BLaER1 treated with 17β-estradiol and CSF1 and Interleukin-3, amounts not matched to agents 10 nM and 100 nM (cell line): Measurements from ENCODE around the gene GKN1.

Source experiments
- H3K27ac ChIP-seq, 11 experiments: shearing (Covaris generic); formaldehyde crosslinking; 2 replicates each; pipeline ENCODE4 v1.8.1; 2022
- H3K27me3 ChIP-seq, 11 experiments: shearing (Covaris generic); formaldehyde crosslinking; 2 replicates each; pipeline ENCODE4 v1.8.1; 2022
- H3K36me3 ChIP-seq, 11 experiments: shearing (Covaris generic); formaldehyde crosslinking; 2 replicates each; pipeline ENCODE4 v1.8.1; 2022
- H3K4me1 ChIP-seq, 10 experiments: shearing (Covaris generic); formaldehyde crosslinking; 2 replicates each; pipeline ENCODE4 v1.8.1; 2022
- H3K4me2 ChIP-seq, 11 experiments: shearing (Covaris generic); formaldehyde crosslinking; 2 replicates each; pipeline ENCODE4 v1.8.1; 2022
- H3K4me3 ChIP-seq, 10 experiments: shearing (Covaris generic); formaldehyde crosslinking; 2 replicates each; pipeline ENCODE4 v1.8.1; 2022
- H3K9ac ChIP-seq, 11 experiments: shearing (Covaris generic); formaldehyde crosslinking; 2 replicates each; pipeline ENCODE4 v1.8.1; 2022
- H3K9me3 ChIP-seq, 11 experiments: shearing (Covaris generic); formaldehyde crosslinking; replicated peaks in 1 of 11; 2 replicates each; pipeline ENCODE4 v1.8.1; 2022
- H4K20me1 ChIP-seq, 11 experiments: shearing (Covaris generic); formaldehyde crosslinking; 2 replicates each; pipeline ENCODE4 v1.8.1; 2022
- Cebpa-rat ChIP-seq, 11 experiments: shearing (Covaris generic); IDR thresholded peaks; 2 replicates each; pipeline ENCODE4 v1.8.1; 2022

Gene GKN1

DNA sequence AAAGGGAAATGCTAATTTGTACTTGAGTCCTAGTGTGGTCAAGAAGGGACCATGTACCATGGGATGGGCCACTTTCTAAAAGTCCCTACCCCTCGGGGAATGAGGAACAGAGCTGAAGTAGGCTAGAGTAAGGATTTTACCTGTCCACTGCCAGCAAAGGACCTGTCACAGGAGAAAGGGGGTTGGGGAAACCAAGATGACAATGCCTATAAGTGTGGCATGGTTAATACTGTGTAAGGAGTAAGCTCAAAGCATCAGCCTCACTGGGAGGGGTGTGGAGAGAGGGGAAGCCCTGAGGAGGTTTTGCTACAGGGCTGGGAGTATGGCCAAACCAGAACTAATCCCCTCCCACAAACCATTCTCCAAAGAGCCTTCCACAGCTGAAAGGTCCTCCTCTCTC lies 37.5 kb upstream of the GKN1 start:
- H3K9me3 ChIP-seq = peaks cover 0 to 9% (median 0%) of the 10 kb centered on the region in 11 experiments; a peak in 4 of 22 replicates
- no peaks in the 10 kb centered on the region for H4K20me1 ChIP-seq
- H3K4me1 ChIP-seq = peaks cover 0 to 8% (median 0%) of the 10 kb centered on the region in 10 experiments; a peak in 3 of 20 replicates
- H3K4me3 ChIP-seq = no peak overlapping the region
- H3K9ac ChIP-seq = no peak overlapping the region
- no peak overlapping the region for H3K4me2 ChIP-seq
- H3K27me3 ChIP-seq = no peaks in the 10 kb centered on the region
- TF ChIP-seq Cebpa-rat (IDR thresholded peaks at IDR 0.05) = no peak
- no peak overlapping the region for H3K27ac ChIP-seq
- no peaks in the 10 kb centered on the region for H3K36me3 ChIP-seq

DNA sequence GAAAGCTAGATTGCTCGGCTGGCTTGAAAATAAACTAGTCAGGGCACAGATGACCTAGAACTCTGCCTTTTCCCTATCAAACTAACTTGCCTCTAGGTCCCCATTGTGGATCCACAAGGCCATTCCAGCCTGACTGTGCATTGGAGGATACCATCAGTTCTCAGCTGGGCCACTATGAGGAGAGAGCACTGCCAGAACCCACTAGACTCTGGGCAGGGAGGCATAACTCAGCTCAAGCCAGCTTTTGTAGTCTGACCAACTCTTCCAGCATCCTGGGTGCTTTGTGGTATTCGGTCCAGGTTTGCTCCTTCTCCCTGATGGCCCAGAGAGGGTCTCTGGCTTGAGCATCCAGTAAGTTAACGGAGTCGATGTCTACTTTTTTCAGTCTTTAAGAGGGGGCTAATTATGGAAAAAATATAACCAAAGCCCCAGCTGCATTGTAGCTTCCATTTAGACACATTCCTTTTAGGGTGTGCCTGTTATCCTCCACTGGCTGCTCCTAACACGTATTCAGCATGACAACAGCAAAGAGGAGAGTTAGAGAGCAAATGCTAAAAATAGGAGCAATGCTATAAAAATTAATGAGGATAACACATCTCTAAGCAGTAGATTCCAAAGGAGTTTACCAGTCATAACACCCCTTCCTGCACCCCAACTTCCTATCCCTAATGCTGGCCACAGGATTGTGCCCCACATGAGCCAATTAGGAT lies 36.9 kb upstream of the GKN1 start:
- no peaks in the 10 kb centered on the region for H4K20me1 ChIP-seq
- no peak overlapping the region for H3K4me3 ChIP-seq
- H3K9me3 ChIP-seq = peaks cover 0 to 9% (median 0%) of the 10 kb centered on the region in 11 experiments; a peak in 4 of 22 replicates
- no peaks in the 10 kb centered on the region for H3K36me3 ChIP-seq
- no peaks in the 10 kb centered on the region for H3K27me3 ChIP-seq
- H3K27ac ChIP-seq = no peak overlapping the region
- H3K4me1 ChIP-seq = peaks cover 0 to 8% (median 0%) of the 10 kb centered on the region in 10 experiments; a peak in 3 of 20 replicates
- no peak for TF ChIP-seq Cebpa-rat (IDR thresholded peaks at IDR 0.05)
- H3K9ac ChIP-seq = no peak overlapping the region
- H3K4me2 ChIP-seq = no peak overlapping the region

DNA sequence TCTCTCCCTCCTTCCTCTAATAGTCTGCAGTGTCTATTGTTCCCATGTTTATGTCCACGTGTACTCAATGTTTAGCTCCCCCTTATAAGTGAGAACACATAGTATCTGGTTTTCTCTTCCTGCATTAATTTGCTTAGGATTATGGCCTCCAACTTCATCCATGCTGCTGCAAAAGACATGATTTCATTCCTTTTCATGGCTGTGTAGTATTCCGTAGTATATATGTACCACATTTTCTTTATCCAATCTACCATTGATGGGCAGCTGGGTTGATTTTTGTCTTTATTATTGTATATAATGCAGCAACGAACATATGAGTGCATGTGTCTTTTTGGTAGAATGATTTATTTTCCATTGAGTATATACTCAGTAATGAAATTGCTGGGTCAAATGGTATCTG lies 35.5 kb upstream of the GKN1 start:
- no peaks in the 10 kb centered on the region for H3K36me3 ChIP-seq
- H4K20me1 ChIP-seq = no peaks in the 10 kb centered on the region
- H3K9ac ChIP-seq = no peak overlapping the region
- H3K4me3 ChIP-seq = no peak overlapping the region
- H3K27ac ChIP-seq = no peak overlapping the region
- no peaks in the 10 kb centered on the region for H3K27me3 ChIP-seq
- H3K4me1 ChIP-seq = peaks cover 0 to 8% (median 4%) of the 10 kb centered on the region in 10 experiments; a peak in 6 of 20 replicates
- H3K4me2 ChIP-seq = no peak overlapping the region
- TF ChIP-seq Cebpa-rat (IDR thresholded peaks at IDR 0.05) = no peak
- peaks cover 0 to 9% (median 0%) of the 10 kb centered on the region in 11 experiments; a peak in 4 of 22 replicates for H3K9me3 ChIP-seq

DNA sequence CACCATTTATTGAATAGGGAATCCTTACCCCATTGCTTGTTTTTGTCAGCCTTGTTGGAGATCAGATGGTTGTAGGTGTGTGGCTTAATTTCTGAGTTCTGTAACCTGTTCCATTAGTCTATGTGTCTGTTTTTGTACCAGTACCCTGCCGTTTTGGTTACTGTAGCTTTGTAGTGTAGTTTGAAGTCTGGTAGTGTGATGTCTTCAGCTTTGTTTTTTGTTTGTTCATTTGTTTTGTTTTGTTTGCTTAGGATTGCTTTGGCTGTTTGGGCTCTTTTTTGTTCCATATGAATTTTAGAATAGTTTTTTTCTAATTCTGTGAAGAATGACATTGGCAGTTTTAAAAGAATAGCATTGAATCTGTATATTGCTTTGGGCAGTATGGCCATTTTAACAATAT lies 34.5 kb upstream of the GKN1 start:
- Histone ChIP-seq H3K36me3 (no peaks in the 10 kb centered on the region), H3K4me2 (no peak overlapping the region), H3K9me3 (peaks cover 0 to 9% (median 0%) of the 10 kb centered on the region in 11 experiments; a peak in 4 of 22 replicates), H4K20me1 (no peaks in the 10 kb centered on the region), H3K4me1 (peaks cover 0 to 8% (median 4%) of the 10 kb centered on the region in 10 experiments; a peak in 6 of 20 replicates), H3K9ac (no peak overlapping the region), H3K27me3 (no peaks in the 10 kb centered on the region), H3K4me3 (no peak overlapping the region), H3K27ac (no peak overlapping the region)
- TF ChIP-seq Cebpa-rat (IDR thresholded peaks at IDR 0.05) = no peak

DNA sequence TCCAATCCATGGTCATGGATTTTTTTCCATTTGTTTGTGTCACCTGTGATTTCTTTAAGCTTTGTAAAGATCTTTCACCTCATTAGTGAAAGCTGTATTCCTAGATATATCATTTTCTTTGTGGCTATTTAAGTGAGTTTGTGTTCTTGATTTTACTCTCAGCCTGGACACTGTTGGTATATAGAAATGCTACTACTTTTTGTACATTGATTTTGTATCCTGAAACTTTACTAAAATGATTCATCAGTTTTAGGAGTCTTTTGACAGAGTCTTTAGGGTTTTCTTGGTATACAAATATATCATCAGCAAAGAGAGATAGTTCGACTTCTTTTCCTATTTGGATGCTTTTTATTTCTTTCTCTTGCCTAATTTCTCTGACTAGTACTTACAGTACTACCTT lies 34.1 kb upstream of the GKN1 start:
- Histone ChIP-seq H4K20me1 (no peaks in the 10 kb centered on the region), H3K36me3 (no peaks in the 10 kb centered on the region), H3K27me3 (no peaks in the 10 kb centered on the region), H3K9ac (no peak overlapping the region), H3K27ac (no peak overlapping the region), H3K4me3 (no peak overlapping the region), H3K9me3 (peaks cover 0 to 12% (median 0%) of the 10 kb centered on the region in 11 experiments; a peak in 5 of 22 replicates), H3K4me1 (peaks cover 0 to 8% (median 4%) of the 10 kb centered on the region in 10 experiments; a peak in 6 of 20 replicates), H3K4me2 (no peak overlapping the region)
- no peak for TF ChIP-seq Cebpa-rat (IDR thresholded peaks at IDR 0.05)

DNA sequence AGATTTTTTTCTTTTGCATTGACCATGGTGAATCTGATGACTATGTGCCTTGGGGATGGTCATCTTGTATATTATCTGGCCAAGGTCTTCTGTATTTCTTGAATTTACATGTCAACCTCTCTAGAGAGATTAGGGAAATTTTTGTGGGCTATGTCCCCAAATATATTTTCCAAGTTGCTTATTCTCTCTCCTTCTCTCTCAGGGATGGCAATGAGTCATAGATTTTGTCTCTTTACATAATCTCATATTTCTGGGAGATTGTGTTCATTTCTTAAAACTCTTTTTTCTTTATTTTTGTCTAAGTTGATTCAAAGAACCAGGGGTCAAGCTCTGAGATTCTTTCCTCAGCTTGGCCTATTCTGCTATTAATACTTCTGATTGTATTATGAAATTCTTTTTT lies 31.6 kb upstream of the GKN1 start:
- no peak for TF ChIP-seq Cebpa-rat (IDR thresholded peaks at IDR 0.05)
- H4K20me1 ChIP-seq = no peaks in the 10 kb centered on the region
- H3K4me2 ChIP-seq = no peak overlapping the region
- no peak overlapping the region for H3K4me3 ChIP-seq
- peaks cover 0 to 16% (median 0%) of the 10 kb centered on the region in 11 experiments; a peak in 5 of 22 replicates for H3K9me3 ChIP-seq
- H3K27ac ChIP-seq = no peak overlapping the region
- H3K4me1 ChIP-seq = peaks cover 0 to 6% (median 4%) of the 10 kb centered on the region in 10 experiments; a peak in 7 of 20 replicates
- no peaks in the 10 kb centered on the region for H3K27me3 ChIP-seq
- H3K36me3 ChIP-seq = no peaks in the 10 kb centered on the region
- no peak overlapping the region for H3K9ac ChIP-seq

DNA sequence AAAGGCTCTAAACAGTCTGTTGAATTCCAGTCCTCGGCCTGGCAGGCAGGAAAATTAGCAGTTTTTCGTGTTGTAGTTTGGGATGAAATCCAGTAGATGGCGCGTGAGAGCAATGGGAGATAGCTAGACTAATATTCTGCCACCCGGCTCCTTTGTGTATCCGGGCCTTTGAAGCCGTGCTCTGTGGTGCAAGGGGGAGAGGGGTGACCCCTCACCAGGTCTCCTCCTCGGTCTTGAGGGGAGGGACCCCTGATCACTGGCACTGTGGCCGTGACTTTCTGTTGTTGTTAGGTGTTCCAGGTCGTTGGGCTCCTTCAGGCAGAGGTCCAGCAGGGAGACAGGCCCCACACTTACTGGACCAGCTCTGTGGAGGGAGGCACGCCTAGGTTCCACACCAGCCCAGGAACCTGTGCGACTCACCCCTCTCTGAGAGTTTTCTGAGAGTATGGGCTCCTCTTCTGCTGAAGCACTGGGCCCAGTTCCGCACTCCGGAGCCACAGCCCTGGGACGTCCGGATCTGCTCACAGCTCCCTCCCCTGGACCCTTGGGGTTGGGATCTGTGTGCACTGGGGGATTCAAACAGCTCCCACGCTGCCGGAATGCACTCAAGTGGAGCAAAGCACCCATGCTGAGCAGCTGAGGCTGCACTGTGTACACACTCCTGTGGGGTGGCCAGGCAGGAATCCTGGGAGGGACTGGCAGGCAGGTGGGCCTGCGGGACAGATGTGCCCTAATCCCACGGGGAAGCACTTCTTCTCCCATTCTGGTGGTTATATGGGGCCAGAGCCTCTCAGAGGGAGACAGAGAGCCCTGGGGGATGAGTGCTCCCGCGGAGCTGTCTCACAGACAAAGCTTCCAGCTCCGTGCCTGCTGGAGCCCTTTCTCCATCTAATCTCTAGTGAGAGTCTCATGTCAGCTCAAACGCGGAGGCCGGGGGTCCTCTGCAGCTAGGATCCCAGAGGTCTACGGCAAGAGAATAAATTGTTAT lies 30.6 kb upstream of the GKN1 start:
- H3K9ac ChIP-seq = no peak overlapping the region; a peak in 1 of 22 replicates
- no peaks in the 10 kb centered on the region for H4K20me1 ChIP-seq
- no peaks in the 10 kb centered on the region for H3K27me3 ChIP-seq
- peaks cover 0 to 16% (median 0%) of the 10 kb centered on the region in 11 experiments; a peak in 5 of 22 replicates for H3K9me3 ChIP-seq
- no peak overlapping the region for H3K27ac ChIP-seq
- TF ChIP-seq Cebpa-rat (IDR thresholded peaks at IDR 0.05) = no peak
- H3K4me2 ChIP-seq = peak overlapping the region in 3 of 11 experiments; percentile 6 to 34 (median 25); a peak in 1 of 22 replicates
- H3K36me3 ChIP-seq = no peaks in the 10 kb centered on the region
- H3K4me1 ChIP-seq = peaks cover 0 to 14% (median 5%) of the 10 kb centered on the region in 10 experiments; a peak in 10 of 20 replicates
- H3K4me3 ChIP-seq = no peak overlapping the region

DNA sequence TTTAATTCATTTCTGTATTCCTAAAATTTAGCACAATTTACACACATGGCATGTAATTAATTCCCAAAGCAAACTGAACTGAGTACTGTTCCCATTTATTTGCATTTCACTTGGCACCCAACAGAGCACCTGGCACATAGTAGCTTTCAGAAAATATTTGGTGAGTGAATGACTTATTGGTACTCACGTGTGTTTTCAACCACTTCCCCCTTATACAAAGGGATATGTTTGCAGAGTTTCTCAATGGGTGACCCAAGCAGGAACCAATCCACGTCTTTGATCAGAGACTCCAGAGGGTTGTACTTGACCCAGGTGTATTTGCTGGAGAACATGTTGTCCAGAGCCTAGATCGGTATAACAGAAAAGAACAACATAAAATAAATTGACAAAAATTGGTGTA lies 28.3 kb upstream of the GKN1 start:
- no peak overlapping the region for H3K9ac ChIP-seq
- TF ChIP-seq Cebpa-rat (IDR thresholded peaks at IDR 0.05) = no peak
- H3K27me3 ChIP-seq = no peaks in the 10 kb centered on the region
- H3K36me3 ChIP-seq = no peaks in the 10 kb centered on the region
- peaks cover 0 to 35% (median 5%) of the 10 kb centered on the region in 10 experiments; a peak in 10 of 20 replicates for H3K4me1 ChIP-seq
- no peak overlapping the region for H3K4me2 ChIP-seq
- no peak overlapping the region for H3K27ac ChIP-seq
- H3K4me3 ChIP-seq = no peak overlapping the region
- no peaks in the 10 kb centered on the region for H4K20me1 ChIP-seq
- H3K9me3 ChIP-seq = peaks cover 0 to 9% (median 0%) of the 10 kb centered on the region in 11 experiments; a peak in 3 of 22 replicates

DNA sequence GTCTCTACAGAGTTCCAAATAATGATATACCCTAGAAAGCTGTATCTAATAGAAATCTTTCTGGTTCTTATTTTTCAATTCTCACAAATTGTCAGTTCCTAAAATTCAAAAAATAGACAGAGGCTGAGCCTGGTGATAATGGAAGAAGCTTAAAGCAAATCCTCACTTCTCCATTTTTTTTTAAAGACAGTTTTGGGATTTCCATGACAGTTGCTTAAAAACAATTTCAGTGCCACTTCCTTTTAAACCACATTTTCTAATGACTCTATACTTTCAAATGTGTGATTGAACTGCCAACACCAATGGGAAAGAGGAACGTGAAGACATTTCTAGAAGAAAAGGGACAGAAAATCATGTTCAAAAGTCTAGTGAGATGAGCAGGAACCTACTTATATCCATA lies 25.7 kb upstream of the GKN1 start:
- peaks cover 0 to 40% (median 4%) of the 10 kb centered on the region in 10 experiments; a peak in 10 of 20 replicates for H3K4me1 ChIP-seq
- no peak for TF ChIP-seq Cebpa-rat (IDR thresholded peaks at IDR 0.05)
- peak overlapping the region in 4 of 11 experiments; percentile 2 to 93 (median 78); a peak in 7 of 22 replicates for H3K4me2 ChIP-seq
- peak overlapping the region in 3 of 11 experiments; percentile 62 to 71 (median 62); a peak in 4 of 22 replicates for H3K27ac ChIP-seq
- H3K9me3 ChIP-seq = peaks cover 0 to 9% (median 0%) of the 10 kb centered on the region in 11 experiments; a peak in 3 of 22 replicates
- H3K27me3 ChIP-seq = no peaks in the 10 kb centered on the region
- H3K4me3 ChIP-seq = no peak overlapping the region
- H4K20me1 ChIP-seq = no peaks in the 10 kb centered on the region
- H3K36me3 ChIP-seq = no peaks in the 10 kb centered on the region
- H3K9ac ChIP-seq = peak overlapping the region in 1 of 11 experiments; percentile 22; a peak in 1 of 22 replicates
